PC-9 (cell line): ENCODE data around the gene FLAD1. TPM values are rescaled to one million over a fixed set of nuclear protein-coding genes. Genes with fewer than 3 reads are reported as not detected.
"Not testable (repeated sequence)": the region's sequence is repeated elsewhere in the genome, so short reads cannot be mapped to it uniquely, and the experiment has no call there.

Experiments
- BruUV-seq: library from RNA; stranded (reverse); fragments of 400-500 nt; replicated peaks from 2 replicates; lab custom pipeline; 2021; lab: Mats Ljungman, UMichigan
- CTCF ChIA-PET: fragments of 300-600 bp; sonication (Branson Sonifier 250); formaldehyde crosslinking; loops from one replicate; lab custom pipeline; 2022; ENCODE audit warnings: antibody characterized with exemption; lab: Charles Lee
- POLR2A ChIA-PET: fragments of 300-600 bp; sonication (Branson Sonifier 250); formaldehyde crosslinking; loops from one replicate; lab custom pipeline; 2022; ENCODE audit warnings: antibody characterized with exemption; ENCODE audit not compliant: unreplicated experiment; lab: Charles Lee
- DNase-seq, 2 experiments: peaks; one replicate each; pipeline versions ENCODE4 v3.0.0 to v3.0.0-alpha.2; 2015 to 2022; ENCODE audit warnings: mixed read lengths in 1 of 2
- H2AFZ ChIP-seq: fragments of 200-600 bp; sonication (generic); 2 replicates; pipeline ENCODE4 v1.8.1; 2017; ENCODE audit warnings: antibody characterized with exemption
- H3F3A ChIP-seq: fragments of 200-600 bp; sonication (generic); 2 replicates; pipeline ENCODE4 v1.8.1; 2017; ENCODE audit warnings: antibody characterized with exemption, mild to moderate bottlenecking, low read depth; ENCODE audit not compliant: insufficient read depth
- H3K27ac ChIP-seq: fragments of 200-600 bp; sonication (generic); 2 replicates; pipeline ENCODE4 v1.6.1; 2016; ENCODE audit warnings: mixed run types
- H3K27me3 ChIP-seq: fragments of 200-600 bp; sonication (generic); 2 replicates; pipeline ENCODE4 v1.6.1; 2016; ENCODE audit warnings: low read depth, mixed run types; ENCODE audit not compliant: insufficient read depth
- H3K36me3 ChIP-seq: fragments of 200-600 bp; sonication (generic); 2 replicates; pipeline ENCODE4 v1.6.1; 2016; ENCODE audit warnings: low read depth, mixed run types
- H3K4me1 ChIP-seq: fragments of 200-600 bp; sonication (generic); replicated peaks from 2 replicates; pipeline ENCODE4 v1.6.1; 2016; ENCODE audit warnings: mixed run types; ENCODE audit not compliant: insufficient read depth
- H3K4me2 ChIP-seq: fragments of 200-600 bp; sonication (generic); 2 replicates; pipeline ENCODE4 v1.6.1; 2017; ENCODE audit warnings: mixed run types
- H3K4me3 ChIP-seq: fragments of 200-600 bp; sonication (generic); 2 replicates; pipeline ENCODE4 v1.6.1; 2016; ENCODE audit warnings: mixed run types
- H3K79me2 ChIP-seq: fragments of 200-600 bp; sonication (generic); 2 replicates; pipeline ENCODE4 v1.6.1; 2017; ENCODE audit warnings: low read depth, mixed run types
- H3K9me2 ChIP-seq: fragments of 200-600 bp; sonication (generic); 2 replicates; pipeline ENCODE4 v1.8.1; 2017; ENCODE audit warnings: mild to moderate bottlenecking; ENCODE audit not compliant: insufficient read depth
- H3K9me3 ChIP-seq: fragments of 200-600 bp; sonication (generic); 2 replicates; pipeline ENCODE4 v1.8.1; 2016; ENCODE audit warnings: low read depth; ENCODE audit not compliant: insufficient read depth
- H4K20me1 ChIP-seq: fragments of 200-600 bp; sonication (generic); 2 replicates; pipeline ENCODE4 v1.8.1; 2017; ENCODE audit not compliant: insufficient read depth
- CTCF ChIP-seq: fragments of 200-600 bp; sonication (generic); conservative IDR thresholded peaks from 2 replicates; pipeline ENCODE4 v1.6.1; 2017; ENCODE audit warnings: mixed run types, antibody characterized with exemption, mild to moderate bottlenecking, moderate library complexity
- EZH2 ChIP-seq: fragments of 200-600 bp; sonication (generic); IDR thresholded peaks from 2 replicates; pipeline ENCODE4 v1.8.0; 2017; ENCODE audit warnings: antibody characterized with exemption, low read depth
- intact Hi-C: fragments of 100-400 bp; cut with micrococcal nuclease; formaldehyde crosslinking; loops from one replicate; pipeline ENCODE4 v1.10.0; 2022; ENCODE audit not compliant: unreplicated experiment
- total RNA-seq: library from RNA; stranded (reverse); gene quantifications from 2 replicates; pipeline ENCODE4 v1.2.3, GENCODE V29; 2021

The FLAD1 gene
- total RNA-seq, 1 experiment from 2014 or later, result 54.2 TPM

- Histone ChIP-seq H3K4me2 (peak overlapping the region; percentile 84), H3K27me3 (no peaks in the 10 kb centered on the region), H2AFZ (peak overlapping the region; percentile 53; the same call in 1 of the 2 replicates), H4K20me1 (peaks cover 6% of the 10 kb centered on the region; the same call in 1 of the 2 replicates), H3K9me3 (no peaks in the 10 kb centered on the region), H3K4me1 (peaks cover 42% of the 10 kb centered on the region), H3K79me2 (peaks cover 69% of the 10 kb centered on the region), H3K4me3 (peak overlapping the region; percentile 87), H3K9me2 (no peaks in the 10 kb centered on the region), H3K27ac (peak overlapping the region; percentile 97), H3F3A (peaks cover 72% of the 10 kb centered on the region), H3K36me3 (peaks cover 23% of the 10 kb centered on the region)
- intact Hi-C loops, result loop anchor here (1.0 to 5.0 kb wide), 3 partner anchors 42 to 347 kb away; partner anchors contain the start of genes RUSC1 and SLC50A1
- BruUV-seq, result TSS peak; percentile 59
- DNase-seq, result peak; percentile 89 to 93
- TF ChIP-seq CTCF (no peak), EZH2 (no peak)
- CTCF ChIA-PET, result interaction anchor here (1.3 kb wide), 1 partner anchor 110 kb away, joined by 3 read pairs; no protein-coding TSS in a partner anchor
- POLR2A ChIA-PET, result interaction anchor here (0.7 kb wide), 2 partner anchors 10 to 67 kb away, joined by 4 to 6 read pairs; no protein-coding TSS in a partner anchor
These were observed 8.2 kb upstream of the FLAD1 start for GRCh38 chr1:154974808-154975408.

GRCh38 chr1:154975409-154976059 is 7.6 kb upstream of the FLAD1 start:
- no TSS peak for BruUV-seq
- peak overlapping the region; percentile 53 for H2AFZ ChIP-seq

GRCh38 chr1:154977762-154978161 is 5.4 kb upstream of the FLAD1 start:
- DNase-seq, CTCF ChIA-PET, H3K9me3 ChIP-seq, H3K4me3 ChIP-seq, H3K27me3 ChIP-seq, H2AFZ ChIP-seq, H4K20me1 ChIP-seq, BruUV-seq, intact Hi-C loops, H3K9me2 ChIP-seq: not testable (repeated sequence)
- peaks cover 23% of the 10 kb centered on the region for H3K36me3 ChIP-seq
- peaks cover 74% of the 10 kb centered on the region for H3F3A ChIP-seq
- H3K4me1 ChIP-seq, result peaks cover 22% of the 10 kb centered on the region
- H3K4me2 ChIP-seq, result peak overlapping the region; percentile 84; the same call in 1 of the 2 replicates
- peak overlapping the region; percentile 8; the same call in 1 of the 2 replicates for H3K27ac ChIP-seq
- POLR2A ChIA-PET, result interaction anchor here (0.7 kb wide), 1 partner anchor 563 kb away, joined by 5 read pairs; no protein-coding TSS in a partner anchor
- peaks cover 46% of the 10 kb centered on the region for H3K79me2 ChIP-seq

More at GRCh38 chr1:154975409-154976059, 7.6 kb upstream of the FLAD1 start:
- Histone ChIP-seq H3F3A (peaks cover 78% of the 10 kb centered on the region), H3K27ac (peak overlapping the region; percentile 97), H3K9me2 (no peaks in the 10 kb centered on the region), H3K79me2 (peaks cover 64% of the 10 kb centered on the region), H3K36me3 (peaks cover 23% of the 10 kb centered on the region), H3K9me3 (no peaks in the 10 kb centered on the region), H4K20me1 (peaks cover 6% of the 10 kb centered on the region; the same call in 1 of the 2 replicates), H3K4me1 (peaks cover 36% of the 10 kb centered on the region), H3K4me2 (peak overlapping the region; percentile 84), H3K4me3 (peak overlapping the region; percentile 87), H3K27me3 (no peaks in the 10 kb centered on the region)
- peak; percentile 43 to 47 for DNase-seq
- intact Hi-C loops, result no loop called here
- POLR2A ChIA-PET, result interaction anchor here (0.6 kb wide), 1 partner anchor 10 kb away, joined by 3 read pairs; no protein-coding TSS in a partner anchor
- CTCF ChIA-PET, result no interaction called here
- no peak for TF ChIP-seq CTCF
- TF ChIP-seq EZH2, result no peak
